Activated naive CD4-positive, alpha-beta T cell treated with anti-CD3 and anti-CD28 coated beads, Interleukin-2, amount 50 U/mL, for 16 hours (primary cell): ENCODE results near the gene COL5A1.

Source experiments
- DNase-seq: peaks from one replicate; pipeline ENCODE4 v3.0.0-alpha.2; 2020

Gene COL5A1

GRCh38 chr9:134885679-134886412 lies 244.2 kb downstream of the COL5A1 start:
- no peak for DNase-seq

GRCh38 chr9:134886413-134886913 lies 244.9 kb downstream of the COL5A1 start:
- DNase-seq: no peak

- no peak for DNase-seq
Measured at GRCh38 chr9:134887219-134887618, 245.6 kb downstream of the COL5A1 start.

- no peak for DNase-seq
Measured at GRCh38 chr9:134887686-134888602, 246.3 kb downstream of the COL5A1 start.

GRCh38 chr9:134888603-134889190 lies 247.1 kb downstream of the COL5A1 start:
- no peak for DNase-seq

GRCh38 chr9:134889386-134890154 lies 248.0 kb downstream of the COL5A1 start:
- DNase-seq: no peak

- no peak for DNase-seq
Measured at GRCh38 chr9:134890155-134890495, 248.5 kb downstream of the COL5A1 start.

GRCh38 chr9:134891053-134891452 lies 249.4 kb downstream of the COL5A1 start:
- no peak for DNase-seq

GRCh38 chr9:134891713-134892112 lies 250.1 kb downstream of the COL5A1 start:
- DNase-seq: no peak

- no peak for DNase-seq
Measured at GRCh38 chr9:134892221-134892620, 250.6 kb downstream of the COL5A1 start.

- DNase-seq: no peak
Measured at GRCh38 chr9:134892820-134893420, 251.3 kb downstream of the COL5A1 start.
